ENCODE data around the gene PLIN4.

The PLIN4 gene

DNA sequence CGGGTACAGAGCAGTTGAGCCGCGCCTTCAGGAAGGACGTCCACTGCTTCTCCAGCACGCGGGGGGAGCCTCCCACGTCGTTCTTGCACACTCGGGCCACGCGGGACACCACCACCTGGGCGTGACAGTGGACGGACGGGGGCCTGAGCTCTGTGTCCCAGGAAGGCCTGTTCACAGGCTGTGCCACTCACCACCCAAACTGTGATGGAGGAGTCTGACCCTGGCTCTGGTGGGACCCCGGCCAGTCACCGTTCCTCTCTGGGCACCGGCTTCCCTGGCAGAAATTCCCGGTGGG is 34.2 kb upstream of the PLIN4 start:
- Histone ChIP-seq H3K27ac (no peak overlapping the region), H3K4me3 (no peak overlapping the region)
- TF ChIP-seq, protein P1, sequence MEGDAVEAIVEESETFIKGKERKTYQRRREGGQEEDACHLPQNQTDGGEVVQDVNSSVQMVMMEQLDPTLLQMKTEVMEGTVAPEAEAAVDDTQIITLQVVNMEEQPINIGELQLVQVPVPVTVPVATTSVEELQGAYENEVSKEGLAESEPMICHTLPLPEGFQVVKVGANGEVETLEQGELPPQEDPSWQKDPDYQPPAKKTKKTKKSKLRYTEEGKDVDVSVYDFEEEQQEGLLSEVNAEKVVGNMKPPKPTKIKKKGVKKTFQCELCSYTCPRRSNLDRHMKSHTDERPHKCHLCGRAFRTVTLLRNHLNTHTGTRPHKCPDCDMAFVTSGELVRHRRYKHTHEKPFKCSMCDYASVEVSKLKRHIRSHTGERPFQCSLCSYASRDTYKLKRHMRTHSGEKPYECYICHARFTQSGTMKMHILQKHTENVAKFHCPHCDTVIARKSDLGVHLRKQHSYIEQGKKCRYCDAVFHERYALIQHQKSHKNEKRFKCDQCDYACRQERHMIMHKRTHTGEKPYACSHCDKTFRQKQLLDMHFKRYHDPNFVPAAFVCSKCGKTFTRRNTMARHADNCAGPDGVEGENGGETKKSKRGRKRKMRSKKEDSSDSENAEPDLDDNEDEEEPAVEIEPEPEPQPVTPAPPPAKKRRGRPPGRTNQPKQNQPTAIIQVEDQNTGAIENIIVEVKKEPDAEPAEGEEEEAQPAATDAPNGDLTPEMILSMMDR (IDR thresholded peaks at IDR 0.05), result no peak
- DNase-seq (ENCODE audit: low spot score), result no peak

DNA sequence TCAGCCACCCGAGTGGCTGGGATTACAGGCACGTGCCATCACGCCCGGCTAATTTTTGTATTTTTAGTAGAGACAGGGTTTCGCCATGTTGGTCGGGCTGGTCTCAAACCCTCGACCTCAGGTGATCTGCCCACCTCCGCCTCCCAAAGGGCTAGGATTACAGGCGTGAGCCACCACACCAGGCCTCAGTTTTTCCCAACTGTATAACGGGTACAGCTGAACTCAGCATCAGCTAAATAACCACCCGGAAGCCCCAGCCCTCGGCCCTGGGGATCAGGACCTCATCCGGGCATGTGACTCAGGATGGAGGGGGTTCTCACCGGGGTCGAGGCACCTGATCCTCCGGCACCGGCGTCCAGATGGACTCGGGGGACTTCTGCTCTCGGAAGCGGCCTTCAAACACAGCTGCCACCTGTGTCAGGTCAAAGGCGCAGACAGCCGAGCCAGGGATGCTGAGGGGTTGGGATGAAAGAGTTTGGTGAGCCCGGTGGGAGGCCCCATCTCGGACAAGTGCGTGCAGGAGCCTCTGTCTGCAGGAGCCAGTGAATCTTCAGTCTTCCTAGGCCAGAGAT is 32.3 kb upstream of the PLIN4 start:
- Histone ChIP-seq H3K4me3 (no peak overlapping the region), H3K27ac (no peak overlapping the region)
- TF ChIP-seq, protein P1 (IDR thresholded peaks at IDR 0.05), result no peak
- no peak for DNase-seq (ENCODE audit: low spot score)

DNA sequence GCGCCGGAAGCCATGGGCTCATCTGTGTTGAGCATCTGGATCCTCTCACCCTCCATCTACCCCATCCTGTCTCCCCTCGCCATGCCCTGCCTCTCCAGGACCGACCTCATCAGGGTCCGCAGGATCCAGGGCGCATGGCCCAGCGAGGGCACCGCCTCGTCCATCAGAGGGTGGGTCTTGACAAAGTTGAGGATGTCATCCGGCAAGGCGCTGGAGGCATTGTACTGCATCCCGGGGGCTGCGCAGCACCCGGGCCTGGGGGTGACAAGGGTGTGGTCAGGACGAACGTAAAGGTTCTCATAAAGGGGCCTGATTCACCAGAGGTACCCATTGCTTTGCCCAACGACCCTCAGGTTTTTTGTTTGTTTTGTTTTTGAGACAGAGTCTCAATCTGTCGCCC is 31.7 kb upstream of the PLIN4 start:
- TF ChIP-seq, protein P1 (IDR thresholded peaks at IDR 0.05), result no peak
- DNase-seq (ENCODE audit: low spot score), result no peak
- H3K27ac ChIP-seq, result no peak overlapping the region

DNA sequence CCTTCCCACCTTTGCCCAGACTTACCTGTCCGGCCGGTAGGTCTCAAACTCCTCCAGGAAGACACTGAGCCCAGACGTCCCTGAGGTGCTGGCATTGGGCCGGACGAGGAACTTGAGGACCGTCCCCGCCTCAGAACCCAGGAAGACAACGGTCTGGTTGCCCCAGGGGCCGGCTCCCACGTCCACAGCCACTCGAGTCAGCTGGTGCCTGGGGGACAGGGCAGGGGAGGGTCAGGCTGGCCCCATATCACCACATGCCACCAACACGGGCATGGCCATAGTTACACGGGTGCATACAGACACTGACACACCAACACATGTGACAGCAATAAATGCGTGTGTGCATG is 29.9 kb upstream of the PLIN4 start:
- H3K4me3 ChIP-seq, result no peak overlapping the region
- DNase-seq (ENCODE audit: low spot score), result no peak
- no peak overlapping the region for H3K27ac ChIP-seq
- TF ChIP-seq, protein P1 (IDR thresholded peaks at IDR 0.05), result no peak

More for the DNA sequence above, 31.7 kb upstream of the PLIN4 start:
- no peak overlapping the region for H3K4me3 ChIP-seq

DNA sequence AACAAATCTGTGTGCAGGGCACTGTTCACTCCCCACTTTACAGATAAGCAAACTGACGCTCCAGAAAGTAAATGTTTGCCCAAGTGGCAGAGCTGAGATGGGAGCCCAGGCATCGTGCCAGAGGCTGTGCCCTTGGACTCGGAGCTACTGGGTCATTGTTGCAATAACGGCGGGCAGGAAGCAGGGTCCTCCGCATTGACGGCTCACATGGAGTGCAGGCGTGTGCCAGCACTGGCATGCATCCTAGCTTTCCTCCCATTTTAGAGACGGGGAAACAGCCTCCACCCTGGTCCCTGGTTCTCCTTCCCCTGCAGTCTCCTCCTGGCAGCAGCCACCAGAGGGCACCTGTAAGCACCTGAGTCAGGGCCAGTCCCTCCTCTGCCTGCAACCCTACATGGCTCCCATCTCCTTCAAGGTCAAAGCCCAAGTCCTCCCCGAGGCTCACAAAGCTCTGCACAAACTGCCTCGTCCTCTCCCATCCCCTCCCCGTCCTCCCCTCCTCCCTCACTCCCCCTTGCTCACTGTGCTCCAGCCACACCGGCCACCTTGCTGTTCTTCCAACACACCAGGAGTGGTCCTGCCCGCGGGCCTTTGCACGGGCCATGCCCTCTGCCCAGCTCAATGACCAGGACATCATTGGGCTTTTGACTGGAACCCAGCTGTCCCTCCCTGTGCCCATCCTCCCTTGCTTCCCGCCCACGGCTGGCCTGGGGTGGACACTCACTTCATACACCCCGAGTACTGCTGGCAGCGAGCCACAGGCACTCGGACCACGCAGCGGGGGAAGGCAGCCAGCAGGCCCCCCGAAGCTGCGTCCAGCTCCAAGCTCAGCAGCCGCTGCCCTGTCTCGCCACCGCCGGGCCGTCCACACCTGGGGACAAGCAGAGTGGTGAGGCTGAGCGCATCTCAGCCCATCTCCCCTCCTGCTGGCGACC is 29.3 kb upstream of the PLIN4 start:
- no peak for DNase-seq (ENCODE audit: low spot score)
- H3K4me3 ChIP-seq, result no peak overlapping the region
- TF ChIP-seq, protein P1 (IDR thresholded peaks at IDR 0.05), result no peak
- no peak overlapping the region for H3K27ac ChIP-seq

GRCh38 chr19:4543842-4544647 is 25.8 kb upstream of the PLIN4 start:
- DNase-seq (ENCODE audit: low spot score), result no peak
- no peak overlapping the region for H3K4me3 ChIP-seq
- no peak overlapping the region for H3K27ac ChIP-seq
- TF ChIP-seq, protein P1 (IDR thresholded peaks at IDR 0.05), result no peak

Measured in coronary artery (tissue), 2 donors.